ENCODE data around the gene DPT. TPM values are rescaled to one million over a fixed set of nuclear protein-coding genes. Genes with fewer than 3 reads are reported as not detected.

The DPT gene
- total RNA-seq, 1 experiment from 2014 or later: not detected

DNA sequence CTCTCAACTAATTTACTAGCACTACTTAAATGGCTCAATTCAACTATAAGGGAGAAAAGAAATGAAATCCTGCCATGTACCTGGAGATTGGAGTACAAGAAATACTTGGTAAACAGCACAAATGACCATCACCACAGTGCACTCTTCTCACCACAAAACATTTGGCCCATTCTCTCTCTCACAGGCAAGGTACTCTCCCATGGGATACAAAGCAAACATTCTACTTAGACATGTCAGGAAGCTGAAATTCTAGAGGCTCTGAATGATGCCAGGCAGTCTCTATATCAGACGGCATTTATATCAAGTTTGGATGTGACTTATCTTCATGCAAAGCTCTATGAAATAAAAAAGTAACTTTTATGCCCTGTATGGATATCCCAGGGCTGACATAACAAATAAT is 72.5 kb downstream of the DPT start (continued):
- TF ChIP-seq ZNF274 (IDR thresholded peaks at IDR 0.05; ENCODE audit: low read depth, low read length): no peak
- TF ChIP-seq CEBPB (IDR thresholded peaks at IDR 0.05; ENCODE audit: low read depth): no peak
- TF ChIP-seq POLR2A (IDR thresholded peaks at IDR 0.05; ENCODE audit: borderline replicate concordance, extremely low read depth, insufficient read depth, insufficient read length): no peak
- TF ChIP-seq CBX3 (IDR thresholded peaks at IDR 0.05; ENCODE audit: low read depth): no peak
- no peak for TF ChIP-seq EZH2phosphoT487 (IDR thresholded peaks at IDR 0.05; ENCODE audit: borderline replicate concordance)
- TF ChIP-seq SIN3A (IDR thresholded peaks at IDR 0.05; ENCODE audit: low read depth): no peak
- TF ChIP-seq FOSL1 (IDR thresholded peaks at IDR 0.05; ENCODE audit: low read depth): no peak

DNA sequence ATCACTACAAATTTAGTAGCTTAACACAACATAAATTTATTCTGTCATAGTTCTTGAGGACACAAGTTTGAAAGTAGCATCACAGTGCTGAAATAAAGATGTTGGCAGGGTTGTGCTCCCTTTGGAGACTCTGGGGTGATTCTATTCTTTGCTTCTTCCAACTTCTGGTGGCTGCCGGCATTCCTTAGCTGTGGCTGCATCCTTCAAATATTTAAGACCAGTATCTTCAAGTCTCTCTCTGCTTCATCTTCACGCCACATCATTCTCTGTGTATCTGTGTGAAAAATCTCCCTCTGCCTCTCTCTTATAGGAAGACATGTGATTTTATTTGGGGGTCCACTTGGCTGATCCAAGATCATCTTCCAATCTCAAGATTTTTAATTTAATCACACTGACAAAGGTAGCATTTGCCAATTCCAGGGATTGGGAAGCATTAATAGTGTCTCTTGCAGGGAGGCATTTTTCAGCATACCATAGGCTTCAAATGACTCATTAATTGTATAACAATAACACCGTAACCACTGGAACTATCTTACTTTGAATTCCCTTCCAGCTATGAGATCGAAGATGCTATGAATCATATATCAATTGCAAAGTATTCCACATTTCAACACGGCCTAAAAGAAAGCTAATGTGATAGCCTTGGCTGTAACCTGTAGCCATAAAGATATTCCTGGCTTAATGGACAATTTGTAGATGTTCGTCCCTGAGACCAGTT is 74.6 kb downstream of the DPT start:
- Histone ChIP-seq H4K20me1 (ENCODE audit: insufficient read depth) (no peaks in the 10 kb centered on the region), H3K36me3 (ENCODE audit: control insufficient read depth in 1 of 2, insufficient read depth in 2 of 2, low read length in 2 of 2) (no peaks in the 10 kb centered on the region), H3K9ac (ENCODE audit: low read length) (no peak overlapping the region), H3K27me3 (ENCODE audit: insufficient read depth, low read length) (no peaks in the 10 kb centered on the region), H3K4me3 (replicated peaks in 1 of 2; ENCODE audit: low read depth in 1 of 2, low read length in 2 of 2) (no peak overlapping the region), H3K4me1 (ENCODE audit: control insufficient read depth in 1 of 2, insufficient read depth in 2 of 2, low read length in 2 of 2) (no peaks in the 10 kb centered on the region), H3K4me2 (ENCODE audit: low read length) (no peak overlapping the region), H3K9me3 (ENCODE audit: control insufficient read depth in 1 of 2, insufficient read depth in 1 of 2, low read depth in 1 of 2, low read length in 2 of 2) (no peaks in the 10 kb centered on the region), H3K9me2 (ENCODE audit: insufficient read depth) (no peaks in the 10 kb centered on the region), H3K27ac (ENCODE audit: low read depth, low read length) (no peak overlapping the region), H3K79me2 (ENCODE audit: insufficient read depth, low read length) (no peaks in the 10 kb centered on the region), H2AFZ (ENCODE audit: low read depth, low read length, poor library complexity, severe bottlenecking) (no peak overlapping the region)
- ChIA-PET RAD21 (ENCODE audit: low non-redundant PET in 1 of 2, low total read pairs in 2 of 2, uncharacterized antibody in 2 of 2, unreplicated experiment in 2 of 2) (no interaction called here), POLR2A (no interaction called here), CTCF (interaction anchor here (1.1 kb wide), 1 partner anchor 17 kb away, joined by 3 read pairs; no protein-coding TSS in a partner anchor)
- TF ChIP-seq RAD21 (IDR thresholded peaks at IDR 0.05; ENCODE audit: low read depth): no peak
- no peak for TF ChIP-seq POLR2A (IDR thresholded peaks at IDR 0.05; ENCODE audit: borderline replicate concordance, extremely low read depth, insufficient read depth, insufficient read length)
- TF ChIP-seq TCF7L2 (IDR thresholded peaks at IDR 0.05; ENCODE audit: borderline replicate concordance, extremely low read depth, insufficient read depth, insufficient read length): no peak
- no peak for TF ChIP-seq CEBPB (IDR thresholded peaks at IDR 0.05; ENCODE audit: low read depth)
- TF ChIP-seq, protein P1, sequence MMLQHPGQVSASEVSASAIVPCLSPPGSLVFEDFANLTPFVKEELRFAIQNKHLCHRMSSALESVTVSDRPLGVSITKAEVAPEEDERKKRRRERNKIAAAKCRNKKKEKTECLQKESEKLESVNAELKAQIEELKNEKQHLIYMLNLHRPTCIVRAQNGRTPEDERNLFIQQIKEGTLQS (IDR thresholded peaks at IDR 0.05): no peak
- TF ChIP-seq EZH2phosphoT487 (IDR thresholded peaks at IDR 0.05; ENCODE audit: borderline replicate concordance): no peak
- no peak for TF ChIP-seq POLR2AphosphoS5 (IDR thresholded peaks at IDR 0.05; ENCODE audit: low read depth, low read length)
- TF ChIP-seq SP1 (IDR thresholded peaks at IDR 0.05; ENCODE audit: low read depth): no peak
- TF ChIP-seq ZFX (IDR thresholded peaks at IDR 0.05): no peak
- no peak for TF ChIP-seq YY1 (IDR thresholded peaks at IDR 0.05; ENCODE audit: extremely low read depth, insufficient replicate concordance, low read depth, low read length)
- no peak for TF ChIP-seq EZH2 (IDR thresholded peaks at IDR 0.05)
- intact Hi-C loops (cut with micrococcal nuclease): no loop called here
- no peak for ATAC-seq
- no peak for DNase-seq (ENCODE audit: low read depth, low spot score)
- BruUV-seq (replicated peaks): no TSS peak

All from HCT116 (cell line).